Caki2 (cell line): ENCODE measurements around the gene EXOC3L4. TPM values are rescaled to one million over a fixed set of nuclear protein-coding genes. Genes with fewer than 3 reads are reported as not detected.

ENCODE experiments used
- DNase-seq: peaks from one replicate; pipeline ENCODE4 v3.0.0-alpha.2; 2015; ENCODE audit warnings: low read depth
- in situ Hi-C: cut with HindIII; loops from 2 replicates; pipeline ENCODE4 v1.10.0; 2016; ENCODE audit warnings: low sequenced_read_pairs, low pct_unique_long_range_greater_than_20kb, mixed read lengths
- total RNA-seq: library from RNA; depleted of rRNA; stranded (reverse); fragments of >200 nt; shearing (Covaris generic); gene quantifications from 2 replicates; pipeline ENCODE4 v1.2.3, GENCODE V29; 2014; ENCODE audit warnings: low replicate concordance

EXOC3L4 gene
- total RNA-seq, 1 experiment from 2014 or later, result 0.98 TPM

DNA sequence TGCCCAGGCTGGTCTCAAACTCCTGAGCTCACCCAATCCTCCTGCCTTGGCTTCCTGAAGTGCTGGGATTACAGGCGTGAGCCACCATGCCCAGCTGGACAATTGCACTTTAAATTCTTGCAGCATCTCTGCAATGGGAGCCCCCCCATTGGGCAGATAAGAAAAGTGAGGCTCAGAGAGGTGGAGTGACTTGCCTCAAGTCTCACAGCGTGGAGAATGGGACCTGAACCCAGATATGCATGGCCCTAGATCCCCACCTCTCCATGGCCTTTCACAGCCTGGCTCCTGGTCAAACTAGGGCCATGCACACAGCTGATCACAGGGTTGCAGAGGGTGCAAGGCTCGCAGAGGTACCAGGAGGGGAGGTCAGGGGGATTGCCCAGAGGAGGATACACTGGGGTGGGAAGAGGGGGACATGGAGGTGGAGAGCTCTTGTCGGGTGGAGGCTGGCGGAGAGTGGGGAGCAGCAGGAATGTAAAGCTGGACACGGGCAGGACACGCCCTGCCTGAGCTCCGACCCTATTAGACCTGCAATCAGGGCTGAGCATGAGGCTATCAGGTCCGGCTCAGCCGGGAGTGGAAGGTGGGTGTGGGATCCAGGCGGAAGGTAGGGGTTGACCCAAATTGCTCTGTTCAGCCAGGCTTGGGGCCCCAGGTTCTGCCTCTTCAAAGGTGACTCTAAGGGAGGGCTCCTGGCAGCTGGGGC lies 6.9 kb downstream of the EXOC3L4 start:
- in situ Hi-C loops, result no loop called here
- DNase-seq, result no peak

DNA sequence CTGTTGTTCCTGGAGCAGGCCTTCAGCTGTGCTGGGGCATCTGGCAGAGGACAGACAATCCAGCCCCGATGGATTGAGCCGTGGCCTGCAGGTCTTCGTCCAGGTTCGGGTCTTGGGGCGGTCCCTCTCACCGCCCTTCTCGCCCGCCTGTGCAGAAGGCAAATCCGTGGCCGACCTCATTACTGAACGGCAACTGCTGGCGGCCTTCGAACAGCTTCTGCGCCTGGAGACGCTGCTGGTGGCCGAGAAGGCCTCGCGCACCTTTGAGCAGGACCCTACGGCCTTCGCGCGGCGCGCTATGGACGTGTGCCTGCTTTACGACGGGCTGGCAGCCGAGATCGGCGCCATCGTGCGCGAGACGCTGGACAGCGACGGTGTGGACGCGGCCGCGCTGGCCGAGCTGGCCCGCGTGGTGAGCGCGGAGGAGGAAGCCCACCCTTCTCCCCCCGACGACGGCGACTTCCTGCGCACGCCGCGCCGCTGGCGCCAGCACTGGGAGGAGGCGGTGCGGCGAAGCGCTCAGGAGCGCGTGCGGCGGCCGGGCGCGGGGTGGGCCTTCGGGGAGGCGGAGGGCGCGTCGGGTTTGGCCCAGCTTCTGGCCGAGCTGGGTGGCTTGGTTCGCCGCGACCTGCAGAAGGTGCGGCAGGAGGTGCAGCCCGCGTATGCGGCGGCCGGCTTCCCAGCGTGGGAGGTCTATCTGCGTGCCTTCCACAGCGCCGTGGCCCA lies 7.6 kb downstream of the EXOC3L4 start:
- in situ Hi-C loops, result no loop called here
- no peak for DNase-seq

DNA sequence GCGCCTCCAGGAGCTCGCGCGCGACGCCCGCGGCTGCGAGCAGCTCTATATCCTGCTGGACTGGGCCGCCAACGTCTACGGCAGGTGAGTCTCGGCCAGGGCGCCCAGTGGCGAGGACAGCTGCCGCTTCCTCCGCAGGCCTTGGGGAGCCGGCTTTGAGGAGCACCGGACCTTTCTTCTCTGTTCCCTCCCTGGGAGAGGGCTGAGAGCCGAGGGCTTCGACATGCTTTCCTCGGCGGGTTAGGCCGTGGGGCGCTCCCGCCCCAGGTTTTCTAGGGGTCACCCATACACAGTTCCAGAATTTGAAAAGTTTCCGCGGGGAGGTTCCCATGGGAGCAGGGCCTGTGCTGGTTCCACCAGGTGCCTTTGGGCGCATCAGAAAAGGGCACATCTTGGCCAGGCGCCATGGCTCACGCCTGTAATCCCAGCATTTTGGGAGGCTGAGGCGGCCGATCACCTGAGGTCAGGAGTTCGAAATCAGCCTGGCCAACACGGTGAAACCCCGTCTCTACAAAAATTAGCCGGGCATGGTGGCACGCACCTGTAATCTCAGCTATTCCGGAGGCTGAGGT lies 8.2 kb downstream of the EXOC3L4 start:
- no peak for DNase-seq
- in situ Hi-C loops, result no loop called here

DNA sequence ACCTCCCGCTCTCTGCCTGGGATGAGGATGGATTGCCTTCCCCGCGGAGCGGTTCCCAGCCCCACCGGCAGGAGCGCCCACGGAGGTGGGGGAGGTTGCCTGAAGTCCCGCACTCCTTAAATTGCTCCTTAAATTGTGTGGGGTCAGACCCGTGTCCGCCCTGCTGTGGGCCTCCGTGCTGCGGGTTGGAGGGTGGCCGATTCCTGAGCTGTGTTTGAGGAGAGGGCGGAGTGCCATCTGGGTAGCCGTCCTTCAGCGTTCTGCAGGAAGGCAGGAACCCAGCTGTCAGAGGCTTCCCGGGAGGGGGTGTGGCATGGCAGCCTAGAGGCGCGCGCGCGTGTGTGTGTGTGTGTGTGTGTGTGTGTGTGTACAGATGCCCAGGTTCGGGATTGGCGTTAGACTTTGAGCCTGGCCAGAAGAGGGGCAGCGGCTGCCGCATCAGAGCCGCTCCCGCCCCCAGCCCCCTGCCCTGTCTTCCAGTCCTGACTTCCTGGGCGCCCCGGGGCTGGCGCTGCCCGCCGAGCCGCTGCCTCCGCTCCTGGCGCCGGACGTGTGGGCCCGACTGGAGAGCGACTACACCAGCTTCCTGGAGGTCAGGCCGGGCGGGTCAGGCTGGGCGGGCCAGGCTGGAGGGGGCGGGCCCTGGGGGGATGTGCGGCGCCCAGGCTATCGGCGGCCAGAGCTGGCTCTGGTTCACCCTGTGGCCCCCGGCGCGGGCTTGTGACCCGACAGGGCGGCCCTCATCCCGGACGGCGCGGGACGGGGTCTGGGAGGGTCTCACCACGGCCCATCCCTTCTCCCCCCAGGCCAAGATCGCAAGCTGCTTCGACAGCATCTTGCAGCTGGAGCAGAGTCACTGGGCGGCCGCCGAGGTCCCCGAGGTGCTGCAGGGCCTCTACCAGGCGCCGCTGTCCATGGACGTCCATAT lies 9.2 kb downstream of the EXOC3L4 start:
- DNase-seq, result peak; percentile 87
- in situ Hi-C loops, result no loop called here

DNA sequence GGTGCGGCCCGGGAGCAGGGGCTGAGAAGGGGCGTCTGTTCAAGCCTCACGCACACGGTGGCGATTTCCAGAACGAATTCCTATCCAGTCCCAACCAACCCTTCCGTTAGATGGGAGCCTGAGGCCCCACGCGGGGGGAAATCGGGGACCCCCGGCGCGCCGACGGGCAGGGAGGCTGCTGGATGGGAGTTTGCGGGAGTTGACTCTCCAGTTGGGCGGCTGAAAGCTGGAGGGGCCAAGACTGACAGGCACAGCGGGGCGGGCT lies 9.8 kb downstream of the EXOC3L4 start:
- in situ Hi-C loops, result no loop called here
- no peak for DNase-seq

DNA sequence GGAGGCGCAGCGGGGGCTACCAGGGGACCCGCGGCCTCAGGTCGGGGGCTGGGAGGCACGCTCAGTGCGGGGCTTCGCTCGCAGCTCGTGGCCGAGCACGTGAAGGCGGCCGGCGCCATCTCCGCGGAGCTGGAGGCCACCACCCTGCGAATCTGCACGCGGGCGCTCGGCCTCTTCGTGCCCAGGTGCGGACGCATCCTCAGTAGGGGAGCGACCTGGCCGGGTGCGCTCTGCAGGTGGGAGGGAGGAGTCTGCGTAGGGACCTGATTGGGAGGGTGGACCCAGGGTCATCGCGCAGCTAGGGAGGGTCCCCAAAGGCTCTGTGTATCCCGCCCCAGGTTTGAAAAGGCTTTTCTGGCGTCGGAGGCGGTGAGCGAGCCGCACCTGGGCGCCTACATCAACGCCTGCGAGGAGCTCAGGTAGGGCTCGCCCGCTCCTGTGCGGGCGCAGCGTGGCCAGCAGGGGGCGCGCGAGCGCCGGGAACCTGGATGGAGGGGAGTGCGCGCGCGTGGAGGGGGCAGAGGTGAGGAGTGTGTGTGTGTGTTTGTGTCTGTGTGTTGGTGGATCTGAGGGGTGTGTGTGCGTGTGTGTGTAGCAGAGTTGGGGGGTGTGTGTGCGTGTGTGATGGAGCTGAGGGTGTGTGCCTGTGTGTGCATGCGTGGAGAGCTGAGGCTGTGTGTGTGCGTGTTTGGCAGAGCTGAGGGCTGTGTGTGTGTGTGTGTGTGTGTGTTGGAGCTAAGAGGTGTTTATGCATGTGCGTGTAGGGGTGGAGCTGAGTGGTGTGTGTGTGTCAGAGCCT lies 10.3 kb downstream of the EXOC3L4 start:
- peak; percentile 64 for DNase-seq
- in situ Hi-C loops, result no loop called here

DNA sequence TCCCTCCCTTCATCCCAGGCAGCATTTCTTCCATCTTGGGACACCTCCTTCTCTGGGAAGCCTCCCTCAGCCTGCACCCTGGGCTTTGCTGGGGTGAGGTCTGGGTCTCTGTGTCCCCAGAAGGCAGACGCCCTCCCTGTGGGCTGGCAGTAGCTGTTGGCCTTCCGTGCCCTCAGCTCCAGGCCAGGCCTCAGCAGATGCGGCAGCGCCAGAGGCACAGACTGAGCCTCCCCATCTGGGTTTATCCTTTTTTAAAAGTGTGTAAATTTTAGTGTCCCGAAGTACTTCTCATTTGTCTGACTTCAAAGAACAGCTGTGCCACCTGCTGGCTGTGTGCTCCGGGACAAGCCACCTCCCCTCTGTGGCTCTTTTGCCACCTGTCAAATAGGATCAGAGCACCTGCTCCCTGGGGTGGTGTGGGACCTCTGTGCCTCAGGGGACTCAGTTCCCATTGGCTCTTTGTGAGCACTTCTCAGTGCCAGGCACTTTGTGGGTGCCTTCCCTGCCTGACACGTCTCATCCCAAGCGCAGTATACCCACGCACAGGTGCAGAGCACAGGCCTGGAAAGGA lies 11.1 kb downstream of the EXOC3L4 start:
- DNase-seq, result no peak
- in situ Hi-C loops, result no loop called here

DNA sequence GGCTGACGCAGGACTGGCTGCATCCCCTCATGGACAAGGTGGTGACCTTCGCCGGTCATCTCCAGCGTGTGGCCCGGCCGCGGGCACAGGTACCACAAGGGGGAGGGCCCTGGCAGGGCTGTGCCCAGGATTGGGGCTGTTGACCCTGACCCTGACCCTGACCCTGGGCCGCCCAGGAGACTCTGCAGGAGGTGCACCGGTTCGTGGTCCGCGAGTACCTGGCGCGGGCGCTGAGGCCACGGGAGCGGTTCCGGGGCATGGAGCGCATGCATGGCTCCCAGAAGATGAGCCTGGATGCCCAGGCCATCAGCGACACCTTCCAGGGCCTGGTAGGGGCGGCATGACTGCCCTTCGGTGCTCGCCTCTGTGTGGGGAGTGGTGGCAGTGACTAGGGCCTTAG lies 12.9 kb downstream of the EXOC3L4 start:
- in situ Hi-C loops, result no loop called here
- DNase-seq, result no peak

DNA sequence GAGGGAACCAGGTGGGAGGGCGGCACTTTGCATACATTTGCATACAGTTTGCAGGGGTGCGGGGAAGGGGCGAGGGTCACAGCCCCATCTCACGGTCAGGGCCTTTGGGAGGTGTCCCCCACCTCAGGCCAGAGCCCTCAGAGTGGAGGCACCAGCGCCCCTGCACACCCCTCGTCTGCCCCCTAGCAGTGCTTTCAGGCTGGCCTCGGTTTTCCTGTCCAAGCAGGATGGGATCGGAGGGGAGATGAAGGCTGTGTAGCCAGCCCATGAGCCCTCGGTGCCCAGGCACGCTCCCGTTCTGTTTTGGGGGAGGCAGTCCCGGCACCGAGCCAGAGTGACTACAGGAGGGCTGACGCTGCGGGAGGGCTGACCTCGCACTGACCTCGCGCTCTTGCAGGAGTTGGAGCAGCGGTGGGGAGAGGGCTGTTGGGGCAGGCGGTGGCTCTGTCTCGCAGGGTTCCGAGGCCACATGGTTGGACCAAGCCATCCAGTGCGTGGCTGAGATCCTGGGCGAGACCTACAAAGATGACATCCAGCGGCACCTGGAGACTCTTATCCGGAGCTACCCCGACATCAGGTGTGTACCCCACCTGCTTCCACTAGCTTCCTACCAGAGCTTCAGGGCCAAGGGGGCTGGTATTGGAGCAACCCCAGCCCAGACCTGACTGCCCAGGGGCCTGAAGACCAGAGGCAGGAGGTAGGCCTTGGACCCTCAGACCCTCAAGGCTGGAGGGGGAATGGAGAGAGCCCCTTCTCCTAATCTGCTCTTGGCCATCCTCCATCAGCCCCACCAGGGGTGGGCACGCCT lies 13.6 kb downstream of the EXOC3L4 start:
- DNase-seq, result no peak
- in situ Hi-C loops, result no loop called here

DNA sequence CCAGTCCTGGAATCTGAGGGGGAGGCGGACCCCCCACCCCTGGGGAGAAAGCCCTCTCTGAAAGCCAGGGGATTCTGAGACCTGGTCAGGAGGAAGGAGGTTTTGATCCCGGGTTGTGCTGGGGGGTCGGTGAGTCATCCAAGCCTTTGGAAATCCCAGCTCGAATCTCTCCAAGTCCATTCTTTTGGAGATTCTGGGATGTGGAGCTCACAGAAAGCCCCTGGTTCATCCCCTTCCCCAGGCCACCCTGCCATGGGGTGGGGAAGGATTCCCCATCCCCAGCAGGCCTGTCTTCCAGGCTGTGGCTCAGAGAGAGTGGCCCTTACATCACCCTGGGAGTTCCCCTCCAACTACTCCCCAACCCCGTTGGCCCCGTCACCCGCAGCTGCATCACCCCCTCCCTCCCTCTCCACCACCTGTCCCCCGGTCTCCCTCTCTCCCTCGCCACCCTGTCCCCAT lies 14.3 kb downstream of the EXOC3L4 start:
- peak; percentile 64 for DNase-seq

DNA sequence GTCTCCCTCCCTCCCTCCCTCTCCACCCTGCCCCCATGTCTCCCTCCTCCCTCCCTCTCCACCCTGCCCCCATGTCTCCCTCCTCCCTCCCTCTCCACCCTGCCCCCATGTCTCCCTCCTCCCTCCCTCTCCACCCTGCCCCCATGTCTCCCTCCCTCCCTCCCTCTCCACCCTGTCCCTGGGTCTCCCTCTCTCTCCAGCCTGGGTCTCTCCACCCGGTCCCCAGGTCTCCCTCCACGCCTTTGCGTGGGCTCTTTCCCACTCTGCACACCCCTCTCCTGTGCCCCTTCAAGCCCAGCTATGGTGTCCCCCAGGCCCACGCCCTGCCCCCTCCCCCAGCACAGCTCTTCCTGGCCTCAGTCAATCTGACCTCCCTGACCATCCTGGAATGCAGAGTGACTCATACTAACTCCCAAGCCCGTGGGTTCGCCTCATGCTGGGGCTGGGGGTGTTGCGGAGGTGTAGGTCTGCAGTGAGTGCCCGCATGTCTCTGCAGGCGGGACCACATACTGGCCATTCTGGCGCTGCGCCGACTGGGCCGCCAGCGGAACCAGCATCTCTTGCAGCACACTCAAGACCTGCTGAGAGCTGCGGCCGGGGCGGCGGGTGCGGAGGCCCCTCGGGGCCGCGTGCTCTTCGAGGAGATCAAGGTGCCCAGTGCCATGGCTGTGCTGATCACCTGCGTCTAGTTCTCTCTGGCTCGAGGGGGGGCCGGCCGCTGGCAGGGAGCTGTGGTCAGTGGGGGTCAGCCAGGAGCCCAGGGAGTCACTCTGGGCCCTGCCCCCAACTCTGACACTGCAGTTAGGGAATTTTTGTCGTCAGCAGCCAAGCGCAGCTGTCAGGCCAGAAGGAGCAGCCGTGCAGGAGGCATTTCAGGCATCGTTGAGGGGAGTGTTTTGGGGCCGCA lies 15.3 kb downstream of the EXOC3L4 start:
- peak; percentile 93 for DNase-seq
- in situ Hi-C loops, result no loop called here

More for the DNA sequence above, 14.3 kb downstream of the EXOC3L4 start:
- in situ Hi-C loops, result no loop called here

DNA sequence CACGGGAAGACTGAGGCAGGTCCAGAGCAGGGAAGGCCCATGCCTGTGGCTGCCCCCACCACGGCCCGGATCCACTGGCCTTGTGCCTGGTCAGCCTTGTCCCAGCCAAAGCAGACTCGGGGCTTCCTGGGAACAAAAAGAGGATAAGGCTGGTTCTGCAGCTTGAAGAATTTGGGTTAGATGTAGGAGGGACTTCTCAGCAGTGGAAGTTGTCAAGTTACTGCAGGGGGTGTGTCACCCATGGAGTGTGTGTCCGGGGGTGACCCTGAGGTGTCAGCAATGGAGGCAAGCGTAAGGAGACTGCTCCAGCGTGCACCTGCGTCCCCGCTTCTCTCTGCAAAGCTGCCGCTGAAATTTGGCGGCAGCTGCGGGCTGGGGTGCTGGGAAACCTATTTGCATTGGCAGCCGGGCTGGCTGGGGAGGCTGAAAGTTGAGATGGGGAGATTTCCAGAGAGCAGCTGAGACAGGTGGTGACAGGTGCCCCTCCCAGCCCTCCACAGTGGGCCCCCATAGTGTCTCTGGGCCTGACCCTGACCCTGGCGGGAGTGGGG lies 16.2 kb downstream of the EXOC3L4 start:
- in situ Hi-C loops, result no loop called here
- DNase-seq, result no peak

DNA sequence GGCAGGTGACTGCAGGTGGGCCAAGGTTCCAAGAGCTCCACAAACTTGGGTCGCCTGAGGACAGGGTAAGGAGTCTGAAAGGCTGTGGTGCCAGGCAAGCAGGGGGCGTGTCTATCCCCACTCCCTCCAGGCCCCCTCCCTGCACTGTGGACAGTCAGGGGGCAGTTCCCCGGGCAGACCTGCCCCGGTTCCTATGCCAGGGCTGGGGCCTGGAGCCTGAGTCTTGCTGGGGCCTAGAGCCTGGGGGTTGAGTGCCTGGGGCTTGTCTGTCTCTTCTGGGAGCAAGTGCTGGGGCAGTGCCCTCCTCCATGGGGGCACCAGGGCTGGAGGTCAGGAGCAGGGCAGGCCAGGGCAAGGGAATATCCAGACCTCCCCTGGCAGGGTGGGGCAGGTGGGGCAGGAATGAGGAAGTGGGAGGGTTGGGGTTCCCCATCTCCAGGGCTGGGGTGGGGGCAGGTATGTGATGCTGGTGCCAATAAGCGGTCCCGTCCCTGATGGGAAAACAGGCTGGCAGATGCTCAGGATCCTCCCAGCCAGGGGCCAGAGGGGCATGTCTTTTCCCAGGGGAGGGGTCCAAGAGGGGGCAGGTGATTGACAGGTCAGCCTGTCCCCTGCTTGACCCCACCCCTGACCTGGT lies 16.8 kb downstream of the EXOC3L4 start:
- in situ Hi-C loops, result no loop called here
- DNase-seq, result peak; percentile 67

DNA sequence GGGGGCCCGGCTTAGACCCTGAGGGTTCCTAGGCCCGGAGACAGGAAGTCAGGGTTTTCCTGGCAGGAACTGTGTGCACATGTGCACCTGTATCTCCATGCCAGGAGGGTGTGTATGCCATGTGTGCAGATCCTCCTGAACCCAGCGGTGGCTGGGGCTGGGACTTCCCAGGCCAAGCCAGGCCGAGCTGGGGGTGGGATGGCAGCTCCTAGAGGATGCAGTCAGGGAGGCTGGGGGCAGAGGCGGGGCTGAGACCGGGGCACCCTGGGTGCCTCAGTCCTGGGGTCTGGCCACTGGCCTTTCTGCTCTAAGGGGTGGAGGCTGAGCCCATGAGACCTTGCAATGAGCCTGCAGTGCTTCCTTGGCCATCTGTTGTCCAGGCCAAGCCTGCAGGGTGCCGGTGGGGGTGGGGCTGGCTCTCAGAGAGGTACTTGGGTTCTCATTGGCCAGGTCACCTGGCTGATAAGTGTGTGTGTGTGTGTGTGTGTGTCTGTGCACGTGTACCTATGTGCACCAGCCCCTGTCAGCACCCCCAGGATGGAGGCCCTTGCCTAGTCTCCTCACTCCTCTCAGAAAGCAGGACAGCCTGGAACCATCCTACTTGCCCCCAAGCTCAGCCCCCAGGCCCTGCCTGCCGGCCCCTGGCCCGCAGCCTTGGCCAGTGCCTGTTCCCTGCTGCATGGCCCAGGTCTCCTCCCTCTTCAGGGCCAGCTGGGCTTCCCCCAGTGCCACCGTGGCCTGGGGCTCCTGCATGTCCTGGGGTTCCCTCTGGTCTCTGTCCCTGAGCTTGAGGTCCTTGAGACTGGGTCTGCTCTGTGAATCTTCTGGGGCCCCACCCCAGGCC lies 18.1 kb downstream of the EXOC3L4 start:
- no peak for DNase-seq
- in situ Hi-C loops, result no loop called here

DNA sequence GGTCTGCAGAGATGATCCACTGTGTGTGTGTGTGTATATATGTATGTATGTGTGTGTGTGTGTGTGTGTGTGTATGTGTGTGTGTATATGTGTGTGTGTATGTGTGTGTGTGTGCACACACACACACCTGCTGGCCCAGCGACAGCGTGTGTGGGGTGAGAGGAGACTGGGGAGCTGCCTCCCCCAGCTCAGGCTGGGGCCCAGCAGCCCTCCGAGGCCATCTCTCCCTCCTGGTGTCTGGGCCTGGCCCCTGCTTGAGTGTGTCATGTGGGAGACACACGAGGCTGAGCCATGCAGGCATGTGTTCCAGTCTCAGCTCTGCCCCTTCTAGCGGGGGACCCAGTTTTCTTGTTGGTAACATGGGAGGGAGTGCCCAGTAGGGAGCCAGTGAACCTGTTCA lies 18.8 kb downstream of the EXOC3L4 start:
- DNase-seq, result no peak
- in situ Hi-C loops, result no loop called here
